HG02884 (cell line): ENCODE measurements around the gene UPK1B.

Experiments
- ATAC-seq: cut with Tn5 transposase; IDR thresholded peaks from one replicate; pipeline ENCODE4 v1.9.1; 2021; ENCODE audit warnings: mild to moderate bottlenecking, moderate library complexity; ENCODE audit not compliant: unreplicated experiment

UPK1B gene

GRCh38 chr3:119175872-119176756, 2.7 kb downstream of the UPK1B start:
- ATAC-seq, result no peak

GRCh38 chr3:119176778-119177177, 3.4 kb downstream of the UPK1B start:
- ATAC-seq, result no peak

GRCh38 chr3:119177321-119177720, 3.9 kb downstream of the UPK1B start:
- ATAC-seq, result no peak

- no peak for ATAC-seq
Observed at GRCh38 chr3:119181765-119182164, 8.4 kb downstream of the UPK1B start.

GRCh38 chr3:119184111-119184510, 10.7 kb downstream of the UPK1B start:
- ATAC-seq, result no peak

- ATAC-seq, result no peak
Observed at GRCh38 chr3:119184796-119185570, 11.6 kb downstream of the UPK1B start.

- ATAC-seq, result no peak
Observed at GRCh38 chr3:119187266-119187665, 13.9 kb downstream of the UPK1B start.

GRCh38 chr3:119191800-119192199, 18.4 kb downstream of the UPK1B start:
- no peak for ATAC-seq

GRCh38 chr3:119194237-119195150, 21.1 kb downstream of the UPK1B start:
- ATAC-seq, result no peak

GRCh38 chr3:119195151-119195476, 21.7 kb downstream of the UPK1B start:
- no peak for ATAC-seq

GRCh38 chr3:119195911-119196310, 22.5 kb downstream of the UPK1B start:
- ATAC-seq, result no peak

- ATAC-seq, result no peak
Observed at GRCh38 chr3:119205209-119205608, 31.8 kb downstream of the UPK1B start.

- no peak for ATAC-seq
Observed at GRCh38 chr3:119205685-119206084, 32.3 kb downstream of the UPK1B start.

GRCh38 chr3:119206611-119207511, 33.5 kb downstream of the UPK1B start:
- ATAC-seq, result no peak

GRCh38 chr3:119207512-119207875, 34.1 kb downstream of the UPK1B start:
- ATAC-seq, result no peak

GRCh38 chr3:119211193-119211592, 37.8 kb downstream of the UPK1B start:
- no peak for ATAC-seq

- ATAC-seq, result no peak
Observed at GRCh38 chr3:119211803-119212202, 38.4 kb downstream of the UPK1B start.

GRCh38 chr3:119219069-119219468, 45.7 kb downstream of the UPK1B start:
- ATAC-seq, result peak; percentile 99

- no peak for ATAC-seq
Observed at GRCh38 chr3:119220198-119220597, 46.8 kb downstream of the UPK1B start.

GRCh38 chr3:119220970-119221667, 47.7 kb downstream of the UPK1B start:
- no peak for ATAC-seq
